ENCODE measurements around the gene CXCL13. TPM values are rescaled to one million over a fixed set of nuclear protein-coding genes. Genes with fewer than 3 reads are reported as not detected.
"Not testable (repeated sequence)": the region's sequence is repeated elsewhere in the genome, so short reads cannot be mapped to it uniquely, and the experiment has no call there.

The CXCL13 gene
- total RNA-seq, 4 donors from 2014 or later = 1.3 TPM; not detected in 3

GRCh38 chr4:77567549-77567948 lies 38.1 kb upstream of the CXCL13 start:
- H3K27ac ChIP-seq = no peak overlapping the region
- no peak for DNase-seq
- H3K4me1 ChIP-seq = peaks cover 11 to 16% of the 10 kb centered on the region in 2 donors
- no peaks in the 10 kb centered on the region for H3K9me3 ChIP-seq
- H3K36me3 ChIP-seq = no peaks in the 10 kb centered on the region
- intact Hi-C loops (cut with DNase I) = no loop called here
- no peak overlapping the region for H3K4me3 ChIP-seq (replicated peaks in 1 of 3)
- no peak for TF ChIP-seq CTCF (IDR thresholded peaks at IDR 0.05)
- no peak for TF ChIP-seq POLR2A (IDR thresholded peaks at IDR 0.05)
- H3K27me3 ChIP-seq = no peaks in the 10 kb centered on the region

- intact Hi-C loops (cut with DNase I); H3K27ac ChIP-seq; H3K4me3 ChIP-seq (replicated peaks in 1 of 3); H3K9me3 ChIP-seq; DNase-seq; H3K36me3 ChIP-seq; H3K4me1 ChIP-seq; H3K27me3 ChIP-seq: not testable (repeated sequence)
- 95 to 97% methylated on average over 16 to 21 of the region's 32 CpGs for WGBS, 2 donors
Observed at GRCh38 chr4:77570508-77571214, 35.0 kb upstream of the CXCL13 start.

- Histone ChIP-seq H3K4me1 (peaks cover 0 to 15% of the 10 kb centered on the region in 2 donors), H3K27me3 (no peaks in the 10 kb centered on the region), H3K9me3 (no peaks in the 10 kb centered on the region), H3K36me3 (no peaks in the 10 kb centered on the region), H3K4me3 (replicated peaks in 1 of 3) (no peak overlapping the region), H3K27ac (no peak overlapping the region)
- TF ChIP-seq POLR2A (IDR thresholded peaks at IDR 0.05) (no peak), CTCF (IDR thresholded peaks at IDR 0.05) (no peak)
- DNase-seq = no peak
- intact Hi-C loops (cut with DNase I) = no loop called here
Observed at GRCh38 chr4:77576351-77576750, 29.3 kb upstream of the CXCL13 start.

- H3K27me3 ChIP-seq = no peaks in the 10 kb centered on the region
- intact Hi-C loops (cut with DNase I) = no loop called here
- H3K27ac ChIP-seq = no peak overlapping the region
- H3K4me1 ChIP-seq = peaks cover 0 to 15% of the 10 kb centered on the region in 2 donors
- DNase-seq = no peak
- no peaks in the 10 kb centered on the region for H3K9me3 ChIP-seq
- 38 to 46% methylated on average over 2 of the region's 2 CpGs for WGBS, 2 donors
- no peak overlapping the region for H3K4me3 ChIP-seq (replicated peaks in 1 of 3)
- TF ChIP-seq CTCF (IDR thresholded peaks at IDR 0.05) (no peak), POLR2A (IDR thresholded peaks at IDR 0.05) (no peak)
- no peaks in the 10 kb centered on the region for H3K36me3 ChIP-seq
Observed at GRCh38 chr4:77578145-77578544, 27.5 kb upstream of the CXCL13 start.

- TF ChIP-seq CTCF (IDR thresholded peaks at IDR 0.05) (no peak), POLR2A (IDR thresholded peaks at IDR 0.05) (no peak)
- H3K27ac ChIP-seq = peak overlapping the region in 1 of 3 donors; percentile 34
- no peaks in the 10 kb centered on the region for H3K9me3 ChIP-seq
- no peak for DNase-seq
- no peak overlapping the region for H3K4me3 ChIP-seq (replicated peaks in 1 of 3)
- H3K4me1 ChIP-seq = peaks cover 0 to 15% of the 10 kb centered on the region in 2 donors
- intact Hi-C loops (cut with DNase I) = no loop called here
- no peaks in the 10 kb centered on the region for H3K27me3 ChIP-seq
- 66 to 70% methylated on average over 2 of the region's 2 CpGs for WGBS, 2 donors
- H3K36me3 ChIP-seq = no peaks in the 10 kb centered on the region
Observed at GRCh38 chr4:77579406-77580076, 26.1 kb upstream of the CXCL13 start.
